Fibroblast of lung (primary cell): ENCODE results near the gene ACTL7A. TPM values are rescaled to one million over a fixed set of nuclear protein-coding genes. Genes with fewer than 3 reads are reported as not detected.

Experiments
- DNase-seq, 2 donors: peaks; one replicate each; pipeline versions ENCODE4 v3.0.0 to v3.0.0-alpha.2; 2010; ENCODE audit warnings: low read depth in 2 of 2
- H2AFZ ChIP-seq: 2 replicates; pipeline ENCODE4 v1.5.1; 2012; ENCODE audit warnings: low read length, control low read depth, inconsistent platforms
- H3K27ac ChIP-seq: 2 replicates; pipeline ENCODE4 v1.5.1; 2011; ENCODE audit warnings: low read length, control low read depth; ENCODE audit not compliant: insufficient read depth
- H3K27me3 ChIP-seq: 2 replicates; pipeline ENCODE4 v1.5.1; 2011; ENCODE audit warnings: mild to moderate bottlenecking, low read length; ENCODE audit not compliant: control insufficient read depth, insufficient read depth
- H3K36me3 ChIP-seq: 2 replicates; pipeline ENCODE4 v1.5.1; 2011; ENCODE audit warnings: low read length; ENCODE audit not compliant: control insufficient read depth, insufficient read depth
- H3K4me1 ChIP-seq: 2 replicates; pipeline ENCODE4 v1.5.1; 2011; ENCODE audit warnings: low read length; ENCODE audit not compliant: control insufficient read depth, insufficient read depth; ENCODE audit errors: extremely low read depth
- H3K4me2 ChIP-seq: 2 replicates; pipeline ENCODE4 v1.5.1; 2011; ENCODE audit warnings: low read length, control low read depth; ENCODE audit not compliant: insufficient read depth; ENCODE audit errors: extremely low read depth
- H3K4me3 ChIP-seq, 4 experiments: fragments of 200-600 bp in 1 of 4; sonication (generic) in 1 of 4; replicated peaks in 1 of 4; 2 replicates each; pipeline ENCODE4 v1.5.1; 2011 to 2016; ENCODE audit warnings: low read length in 4 of 4, low read depth in 3 of 4, mild to moderate bottlenecking in 3 of 4, control low read depth in 2 of 4, inconsistent platforms in 1 of 4, mixed read lengths in 1 of 4; ENCODE audit not compliant: insufficient read depth in 1 of 4; ENCODE audit errors: control extremely low read depth in 1 of 4
- H3K79me2 ChIP-seq: 2 replicates; pipeline ENCODE4 v1.5.1; 2012; ENCODE audit warnings: mild to moderate bottlenecking, low read length, inconsistent platforms; ENCODE audit not compliant: control insufficient read depth, insufficient read depth
- H3K9ac ChIP-seq: 2 replicates; pipeline ENCODE4 v1.5.1; 2011; ENCODE audit warnings: mild to moderate bottlenecking, low read length, control low read depth; ENCODE audit not compliant: insufficient read depth
- H3K9me3 ChIP-seq: 2 replicates; pipeline ENCODE4 v1.5.1; 2012; ENCODE audit warnings: low read depth, low read length; ENCODE audit not compliant: control insufficient read depth, insufficient read depth
- H4K20me1 ChIP-seq: 2 replicates; pipeline ENCODE4 v1.5.1; 2011; ENCODE audit warnings: low read length; ENCODE audit not compliant: control insufficient read depth, insufficient read depth; ENCODE audit errors: extremely low read depth
- EZH2 ChIP-seq: IDR thresholded peaks from 2 replicates; pipeline ENCODE4 v1.5.1; 2012; ENCODE audit warnings: low read length, control low read depth, mild to moderate bottlenecking; ENCODE audit errors: missing control alignments
- polyA plus RNA-seq, 2 donors: library from polyadenylated mRNA; depleted of rRNA in 1 of 2; stranded (reverse) in 1 of 2; unstranded in 1 of 2; fragments of >200 nt; gene quantifications; 2 replicates each; pipeline ENCODE4 v1.2.1, GENCODE V29; 2011 to 2012; ENCODE audit warnings: missing spikeins in 1 of 2
- total RNA-seq: library from RNA; depleted of rRNA; stranded (reverse); fragments of >200 nt; gene quantifications from 2 replicates; pipeline ENCODE4 v1.2.1, GENCODE V29; 2014
- TF ChIP-seq, protein P1 (sequence below), 2 donors: IDR thresholded peaks in 1 of 2; conservative IDR thresholded peaks in 1 of 2; 1 replicate in 1 of 2; 2 replicates in 1 of 2; pipeline ENCODE4 v1.5.1; 2011 to 2012; ENCODE audit warnings: low read length in 2 of 2, control low read depth in 1 of 2, inconsistent platforms in 1 of 2, low read depth in 1 of 2, mild to moderate bottlenecking in 1 of 2

Gene ACTL7A
- total and polyA plus RNA-seq, 2 donors (not counting 1 experiment from before 2014, with no cell fraction given): not detected

DNA sequence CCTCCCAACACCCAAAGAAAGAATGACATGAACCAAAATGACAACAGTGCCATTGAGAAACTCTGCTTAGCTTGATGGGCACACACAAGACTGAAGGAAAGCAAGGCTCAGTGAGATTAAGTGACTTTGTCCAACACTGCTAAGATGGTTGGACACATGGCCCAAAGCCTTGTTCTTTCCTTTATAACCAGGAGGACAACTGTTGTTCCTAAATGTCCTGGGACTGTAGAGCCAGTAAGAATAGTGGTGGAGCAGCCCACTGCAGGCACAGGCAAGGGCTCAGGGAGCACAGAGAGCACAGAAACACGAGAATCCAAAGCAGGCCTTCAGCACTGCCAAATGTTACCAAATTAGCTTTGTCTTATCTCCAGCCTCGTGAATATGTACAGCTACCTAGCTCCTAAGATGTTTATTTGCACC, 3.9 kb downstream of the ACTL7A start:
- H3K36me3 ChIP-seq: no peaks in the 10 kb centered on the region
- no peak overlapping the region for H3K9ac ChIP-seq
- no peak overlapping the region for H3K27ac ChIP-seq
- no peaks in the 10 kb centered on the region for H3K9me3 ChIP-seq
- DNase-seq: no peak
- no peaks in the 10 kb centered on the region for H4K20me1 ChIP-seq
- H3K4me3 ChIP-seq: no peak overlapping the region
- TF ChIP-seq, protein P1, sequence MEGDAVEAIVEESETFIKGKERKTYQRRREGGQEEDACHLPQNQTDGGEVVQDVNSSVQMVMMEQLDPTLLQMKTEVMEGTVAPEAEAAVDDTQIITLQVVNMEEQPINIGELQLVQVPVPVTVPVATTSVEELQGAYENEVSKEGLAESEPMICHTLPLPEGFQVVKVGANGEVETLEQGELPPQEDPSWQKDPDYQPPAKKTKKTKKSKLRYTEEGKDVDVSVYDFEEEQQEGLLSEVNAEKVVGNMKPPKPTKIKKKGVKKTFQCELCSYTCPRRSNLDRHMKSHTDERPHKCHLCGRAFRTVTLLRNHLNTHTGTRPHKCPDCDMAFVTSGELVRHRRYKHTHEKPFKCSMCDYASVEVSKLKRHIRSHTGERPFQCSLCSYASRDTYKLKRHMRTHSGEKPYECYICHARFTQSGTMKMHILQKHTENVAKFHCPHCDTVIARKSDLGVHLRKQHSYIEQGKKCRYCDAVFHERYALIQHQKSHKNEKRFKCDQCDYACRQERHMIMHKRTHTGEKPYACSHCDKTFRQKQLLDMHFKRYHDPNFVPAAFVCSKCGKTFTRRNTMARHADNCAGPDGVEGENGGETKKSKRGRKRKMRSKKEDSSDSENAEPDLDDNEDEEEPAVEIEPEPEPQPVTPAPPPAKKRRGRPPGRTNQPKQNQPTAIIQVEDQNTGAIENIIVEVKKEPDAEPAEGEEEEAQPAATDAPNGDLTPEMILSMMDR (conservative IDR thresholded peaks at IDR 0.05 in 1 of 2, IDR thresholded peaks at IDR 0.05 in 1 of 2; ENCODE audit: low read depth in 1 of 2, low read length in 2 of 2): no peak
- no peak for TF ChIP-seq EZH2
- no peaks in the 10 kb centered on the region for H3K79me2 ChIP-seq
- H3K27me3 ChIP-seq: no peaks in the 10 kb centered on the region
- no peak overlapping the region for H3K4me2 ChIP-seq
- no peak overlapping the region for H2AFZ ChIP-seq
- H3K4me1 ChIP-seq: no peaks in the 10 kb centered on the region

DNA sequence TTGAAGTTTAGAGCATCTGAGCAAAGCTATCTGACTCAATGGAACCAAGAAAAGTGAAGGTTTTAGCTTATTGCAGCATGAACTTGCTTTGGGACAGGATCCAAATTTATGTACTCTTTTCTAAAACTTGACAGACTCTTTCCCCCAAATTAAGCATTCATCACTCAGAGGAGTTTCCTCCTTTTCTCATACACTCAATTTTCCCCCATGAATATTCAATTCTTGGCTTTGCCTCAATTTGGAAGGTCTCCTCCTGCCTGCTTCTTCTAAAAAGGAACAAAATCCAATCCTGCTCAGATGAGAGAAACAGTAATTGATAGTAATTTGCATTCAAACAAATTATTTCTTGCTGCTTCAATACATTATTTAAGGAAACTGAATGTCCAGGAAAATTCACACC, 5.0 kb downstream of the ACTL7A start:
- Histone ChIP-seq H3K36me3 (no peaks in the 10 kb centered on the region), H4K20me1 (no peaks in the 10 kb centered on the region), H3K27me3 (no peaks in the 10 kb centered on the region), H3K9ac (no peak overlapping the region), H3K4me3 (no peak overlapping the region), H3K4me1 (no peaks in the 10 kb centered on the region), H3K79me2 (no peaks in the 10 kb centered on the region), H3K27ac (no peak overlapping the region), H3K9me3 (no peaks in the 10 kb centered on the region), H3K4me2 (no peak overlapping the region), H2AFZ (no peak overlapping the region)
- TF ChIP-seq, protein P1 (conservative IDR thresholded peaks at IDR 0.05 in 1 of 2, IDR thresholded peaks at IDR 0.05 in 1 of 2; ENCODE audit: low read depth in 1 of 2, low read length in 2 of 2): no peak
- TF ChIP-seq EZH2: no peak
- DNase-seq: no peak

DNA sequence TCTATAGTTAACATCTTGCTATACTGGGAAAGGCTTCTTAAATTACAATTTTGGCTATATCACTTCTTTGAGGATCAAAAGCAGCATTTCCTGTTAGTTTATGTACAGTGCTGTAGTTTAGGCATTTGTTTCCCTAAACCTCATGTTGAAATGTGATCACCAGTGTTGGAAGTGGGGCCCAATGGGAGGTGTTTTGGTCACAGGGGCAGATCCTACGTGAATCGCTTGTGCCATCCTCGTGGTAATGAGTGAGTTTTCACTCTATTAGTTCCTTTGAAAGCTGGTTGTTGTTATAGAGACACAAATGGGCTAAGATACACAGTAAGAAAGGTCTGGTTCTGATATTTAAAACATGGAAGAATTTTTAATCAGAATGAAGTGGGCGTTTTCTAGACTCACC, 5.8 kb downstream of the ACTL7A start:
- no peak overlapping the region for H3K27ac ChIP-seq
- H3K27me3 ChIP-seq: no peaks in the 10 kb centered on the region
- H3K9me3 ChIP-seq: no peaks in the 10 kb centered on the region
- TF ChIP-seq EZH2: no peak
- H2AFZ ChIP-seq: no peak overlapping the region
- H3K9ac ChIP-seq: no peak overlapping the region
- DNase-seq: no peak
- no peaks in the 10 kb centered on the region for H3K4me1 ChIP-seq
- no peaks in the 10 kb centered on the region for H3K79me2 ChIP-seq
- H3K36me3 ChIP-seq: no peaks in the 10 kb centered on the region
- no peaks in the 10 kb centered on the region for H4K20me1 ChIP-seq
- no peak overlapping the region for H3K4me3 ChIP-seq
- H3K4me2 ChIP-seq: no peak overlapping the region
